ENCODE data around the gene SEPTIN2.

DNA sequence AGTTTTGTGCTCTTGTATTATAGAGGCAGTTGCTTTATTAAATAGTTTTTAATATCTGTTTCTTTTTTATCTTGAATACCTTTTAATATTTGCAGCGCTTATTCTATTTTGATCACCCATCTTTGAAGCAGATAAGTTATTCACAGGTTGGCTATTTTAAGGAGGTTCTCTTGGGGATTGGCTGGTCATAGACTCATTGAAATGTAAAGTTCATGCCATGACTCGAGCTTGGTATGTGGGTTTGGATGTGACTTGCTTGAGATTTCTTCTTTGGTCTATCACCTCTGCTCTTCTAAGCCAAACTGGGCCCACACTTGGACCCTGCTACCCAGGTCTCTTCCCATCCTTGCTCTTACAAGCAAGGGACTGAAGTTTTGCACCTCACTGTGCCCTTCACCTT, 74.0 kb downstream of the SEPTIN2 start:
- TF ChIP-seq HDAC2 (IDR thresholded peaks at IDR 0.05), result no peak
- TF ChIP-seq POLR2A (IDR thresholded peaks at IDR 0.05; ENCODE audit: low read depth, low read length), result no peak
- no peak for TF ChIP-seq TCF12 (IDR thresholded peaks at IDR 0.05; ENCODE audit: low read depth, low read length)
- no peak for TF ChIP-seq ATF7 (IDR thresholded peaks at IDR 0.05; ENCODE audit: low read depth)

All from GM12878 (cell line).